Right lobe of liver (tissue), 4 donors: ENCODE results near the gene CCT3.

Experiments used
- POLR2A ChIP-seq: fragments of 450-650 bp; IDR thresholded peaks from one replicate; pipeline ENCODE4 v1.6.1; 2017; ENCODE audit warnings: antibody characterized with exemption, mild to moderate bottlenecking
- TF ChIP-seq, protein P1 (sequence below), 4 donors: fragments of 200-600 bp in 3 of 4; fragments of 450-650 bp in 1 of 4; IDR thresholded peaks; one replicate each; pipeline versions ENCODE4 v1.5.1 to v1.8.0; 2016 to 2022; ENCODE audit warnings: antibody characterized with exemption in 4 of 4, mild to moderate bottlenecking in 2 of 4
- donor health status: DM: no; HTN: no; CAD: no.
- donor health status: DM: no; HTN: no; CAD: no.
- donor health status: DM: no; HTN: yes; CAD: no.

DNA sequence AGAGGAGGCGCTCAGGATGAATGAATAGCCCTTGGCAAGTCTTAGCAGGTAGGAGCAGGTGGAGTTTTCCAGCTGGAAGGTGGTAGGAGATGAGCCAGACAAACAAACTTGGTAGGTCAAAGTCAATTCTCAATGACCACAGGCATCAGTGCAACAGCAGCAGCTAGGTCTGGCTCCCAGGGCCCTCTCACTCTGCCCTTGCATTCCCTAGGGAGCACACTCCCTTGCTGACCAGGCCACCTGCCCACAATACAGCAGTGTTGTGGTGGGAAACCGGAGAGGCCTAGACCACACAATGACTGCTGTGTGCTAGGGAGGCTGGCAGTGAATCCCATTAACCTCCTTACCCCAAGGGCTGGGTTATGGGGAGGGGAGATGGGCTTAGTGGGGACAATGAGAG, 77.2 kb downstream of the CCT3 start:
- TF ChIP-seq POLR2A, result no peak
- TF ChIP-seq, protein P1, sequence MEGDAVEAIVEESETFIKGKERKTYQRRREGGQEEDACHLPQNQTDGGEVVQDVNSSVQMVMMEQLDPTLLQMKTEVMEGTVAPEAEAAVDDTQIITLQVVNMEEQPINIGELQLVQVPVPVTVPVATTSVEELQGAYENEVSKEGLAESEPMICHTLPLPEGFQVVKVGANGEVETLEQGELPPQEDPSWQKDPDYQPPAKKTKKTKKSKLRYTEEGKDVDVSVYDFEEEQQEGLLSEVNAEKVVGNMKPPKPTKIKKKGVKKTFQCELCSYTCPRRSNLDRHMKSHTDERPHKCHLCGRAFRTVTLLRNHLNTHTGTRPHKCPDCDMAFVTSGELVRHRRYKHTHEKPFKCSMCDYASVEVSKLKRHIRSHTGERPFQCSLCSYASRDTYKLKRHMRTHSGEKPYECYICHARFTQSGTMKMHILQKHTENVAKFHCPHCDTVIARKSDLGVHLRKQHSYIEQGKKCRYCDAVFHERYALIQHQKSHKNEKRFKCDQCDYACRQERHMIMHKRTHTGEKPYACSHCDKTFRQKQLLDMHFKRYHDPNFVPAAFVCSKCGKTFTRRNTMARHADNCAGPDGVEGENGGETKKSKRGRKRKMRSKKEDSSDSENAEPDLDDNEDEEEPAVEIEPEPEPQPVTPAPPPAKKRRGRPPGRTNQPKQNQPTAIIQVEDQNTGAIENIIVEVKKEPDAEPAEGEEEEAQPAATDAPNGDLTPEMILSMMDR (IDR thresholded peaks at IDR 0.05), result no peak
